Stimulated activated CD4-positive, alpha-beta T cell treated with anti-CD3 and anti-CD28 coated beads, Interleukin-15, amount 100 ng/mL, for 1 hour (primary cell): ENCODE measurements around the gene SMAD4.

Experiments
- DNase-seq, 2 donors: peaks; one replicate each; pipeline ENCODE4 v3.0.0-alpha.2; 2020; ENCODE audit warnings: low read depth in 1 of 2, low spot score in 1 of 2

The SMAD4 gene

GRCh38 chr18:51021226-51021965, 8.6 kb upstream of the SMAD4 start:
- no peak for DNase-seq

DNA sequence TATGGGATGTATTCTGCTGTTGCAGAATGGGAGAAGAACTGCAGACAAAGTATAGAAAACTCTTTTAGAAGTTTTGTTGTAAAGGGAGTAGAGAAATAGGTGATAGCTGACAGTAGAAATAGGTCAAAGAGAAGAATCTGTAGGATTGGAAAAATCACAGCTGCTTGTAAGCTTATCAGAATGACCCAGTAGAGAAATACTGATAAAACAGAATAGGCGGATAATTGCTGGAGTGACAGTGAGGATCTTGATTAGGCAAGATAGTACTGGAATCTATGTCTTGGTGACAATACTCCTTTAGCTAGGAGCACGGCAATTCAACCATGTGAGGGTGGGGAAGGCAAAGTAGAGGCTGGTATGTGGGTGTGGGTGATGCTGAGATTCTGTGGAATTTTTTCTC, 4.5 kb upstream of the SMAD4 start:
- DNase-seq: no peak

GRCh38 chr18:51028201-51028805, 1.7 kb upstream of the SMAD4 start:
- no peak for DNase-seq

GRCh38 chr18:51029378-51029693, 677 bp upstream of the SMAD4 start:
- no peak for DNase-seq

DNA sequence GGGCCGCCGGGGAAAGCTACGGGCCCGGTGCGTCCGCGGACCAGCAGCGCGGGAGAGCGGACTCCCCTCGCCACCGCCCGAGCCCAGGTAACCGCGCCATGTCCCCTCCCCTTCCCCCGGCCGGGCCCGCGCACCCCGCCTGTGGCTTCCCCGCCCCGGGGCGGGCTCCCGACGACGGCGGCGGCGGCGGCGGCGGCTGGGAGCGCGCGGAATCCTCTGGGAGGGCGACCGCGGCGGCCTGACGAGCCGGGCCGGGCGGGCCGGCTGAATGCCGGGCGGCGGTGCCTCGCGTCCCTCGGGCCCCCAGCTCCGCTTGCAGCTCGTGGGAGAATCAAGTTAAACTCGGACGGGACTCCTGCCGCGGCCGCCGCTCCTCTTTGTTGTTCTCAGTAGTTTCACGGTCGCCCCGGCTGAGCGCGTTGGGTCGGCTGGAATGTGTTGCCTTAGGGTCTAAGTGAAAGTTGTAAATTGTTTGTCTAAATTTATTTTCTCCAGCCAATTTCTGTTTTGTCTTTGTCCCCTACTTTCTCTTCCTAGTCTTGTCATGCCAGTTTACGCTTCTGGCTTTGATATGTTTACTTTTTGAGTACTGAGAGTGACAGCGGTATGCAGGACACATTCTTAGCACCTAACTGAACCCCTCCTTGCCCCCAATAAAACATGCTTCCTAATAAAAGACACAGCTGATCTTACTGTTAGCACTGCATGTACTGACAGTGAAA, 685 bp downstream of the SMAD4 start:
- DNase-seq: peak; percentile 46 to 60

DNA sequence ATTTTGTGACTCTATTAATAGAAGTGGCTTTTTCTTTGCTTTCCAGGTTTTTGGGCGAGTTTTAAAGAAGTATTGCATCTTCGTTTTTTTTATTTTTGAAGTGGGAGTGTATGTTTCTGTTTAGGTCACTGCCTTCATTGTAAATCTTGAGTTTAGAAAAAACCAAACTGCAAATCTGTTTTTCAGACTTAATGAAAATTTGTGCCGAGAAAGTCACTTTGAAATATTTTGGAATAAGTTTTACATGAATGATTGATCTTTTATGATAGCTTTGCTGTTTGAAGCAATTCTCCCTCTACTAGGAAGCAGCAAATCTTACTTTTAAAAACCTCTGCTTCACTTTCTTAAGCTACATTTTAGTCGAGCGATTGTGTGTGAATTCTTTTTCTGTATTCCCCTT, 2.2 kb downstream of the SMAD4 start:
- DNase-seq: no peak

- no peak for DNase-seq
These were observed 7.2 kb downstream of the SMAD4 start for GRCh38 chr18:51037230-51037629.

- no peak for DNase-seq
These were observed 8.1 kb downstream of the SMAD4 start for GRCh38 chr18:51038110-51038509.

DNA sequence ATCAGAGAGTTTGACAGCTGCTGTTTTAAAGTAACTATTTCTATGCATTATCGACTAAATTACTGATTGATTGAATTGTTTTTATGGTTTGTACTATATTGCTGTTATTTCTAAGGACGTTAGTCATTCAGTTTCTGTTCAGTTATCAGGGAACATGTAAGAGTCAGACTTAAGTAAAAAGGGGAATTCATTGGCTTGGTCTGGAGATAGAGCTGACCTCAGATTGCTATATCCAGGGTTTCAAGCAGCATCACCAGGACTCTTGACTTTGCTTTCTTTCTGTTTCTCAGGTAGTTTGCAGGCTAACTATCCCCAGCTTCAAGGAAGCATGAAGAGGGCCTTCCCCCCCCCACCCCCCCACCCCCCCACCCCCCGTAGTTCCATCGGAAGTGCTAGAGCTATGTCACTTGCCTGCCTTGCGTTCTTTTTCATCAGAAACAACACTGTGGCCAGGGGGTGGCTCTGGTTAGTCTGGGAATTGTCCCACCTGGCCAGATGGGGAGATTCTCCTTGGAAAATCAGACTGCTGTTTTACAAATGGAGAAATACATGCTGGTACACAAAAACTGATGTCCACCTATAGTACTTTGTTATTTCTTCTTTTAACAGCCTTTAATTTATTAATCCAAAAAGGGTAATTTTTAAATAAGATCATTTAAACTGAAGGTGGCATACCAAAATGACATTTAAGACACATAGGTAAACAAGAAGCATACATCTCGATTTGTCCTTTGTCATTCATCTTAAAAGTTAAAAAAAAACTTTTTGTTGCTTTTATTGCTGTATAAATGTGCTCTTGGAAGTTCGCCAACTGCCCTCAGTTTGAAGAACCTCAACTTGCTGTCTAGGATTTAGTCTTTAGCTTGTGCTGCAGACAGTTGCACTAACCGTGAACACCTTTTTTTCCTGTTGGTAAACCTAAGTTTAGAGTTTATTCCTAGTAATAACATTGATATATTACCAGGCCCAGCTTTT, 9.4 kb downstream of the SMAD4 start:
- no peak for DNase-seq

- DNase-seq: no peak
These were observed 11.8 kb downstream of the SMAD4 start for GRCh38 chr18:51041677-51042352.

GRCh38 chr18:51044928-51045585, 15.0 kb downstream of the SMAD4 start:
- no peak for DNase-seq

DNA sequence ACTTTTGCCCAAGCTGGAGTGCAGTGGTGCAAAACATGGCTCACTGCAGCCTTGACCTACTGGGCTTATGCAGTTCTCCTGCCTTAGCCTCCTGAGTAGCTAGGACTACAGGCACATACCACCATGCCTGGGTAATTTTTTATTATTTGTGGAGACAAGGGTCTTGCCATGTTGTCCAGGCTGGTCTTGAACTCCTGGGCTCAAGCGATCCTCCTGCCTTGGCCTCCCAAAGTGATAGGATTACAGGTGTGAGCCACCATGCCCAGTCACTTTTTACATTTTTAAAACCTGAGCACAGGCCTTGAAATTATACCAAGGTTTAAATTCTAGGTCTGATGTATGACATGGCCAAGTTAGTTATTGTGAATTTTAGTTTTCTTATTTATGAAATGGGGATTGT, 18.2 kb downstream of the SMAD4 start:
- no peak for DNase-seq

- no peak for DNase-seq
These were observed 19.1 kb downstream of the SMAD4 start for GRCh38 chr18:51049137-51049536.

DNA sequence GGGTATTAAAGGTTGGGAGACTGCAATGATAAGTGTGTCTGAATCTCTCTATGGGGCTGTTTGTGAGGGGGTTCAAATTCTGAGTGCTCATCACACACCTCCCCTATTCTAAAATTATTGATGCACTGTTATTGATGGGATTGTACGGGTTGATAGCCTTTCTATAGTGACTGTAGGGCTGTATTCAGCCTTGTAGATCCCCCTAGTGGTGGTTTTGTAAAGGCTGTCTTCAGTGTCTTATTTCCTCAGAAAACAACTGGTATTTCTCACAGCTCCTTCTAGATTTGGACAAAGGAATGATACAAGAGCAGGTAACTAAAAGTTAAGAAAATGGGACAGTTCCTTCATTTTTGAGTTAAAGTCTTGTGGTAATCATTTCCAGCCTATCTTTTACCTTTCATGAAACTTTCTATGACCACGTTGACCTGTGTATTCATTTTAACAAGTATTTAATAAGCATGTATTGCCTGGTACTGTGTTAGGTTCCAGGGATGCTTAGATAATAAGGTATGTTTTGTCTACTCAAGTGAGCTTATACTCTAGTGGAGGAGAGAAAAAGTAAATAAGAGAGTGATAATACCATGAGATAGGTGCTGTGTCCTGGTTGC, 21.2 kb downstream of the SMAD4 start:
- no peak for DNase-seq

DNA sequence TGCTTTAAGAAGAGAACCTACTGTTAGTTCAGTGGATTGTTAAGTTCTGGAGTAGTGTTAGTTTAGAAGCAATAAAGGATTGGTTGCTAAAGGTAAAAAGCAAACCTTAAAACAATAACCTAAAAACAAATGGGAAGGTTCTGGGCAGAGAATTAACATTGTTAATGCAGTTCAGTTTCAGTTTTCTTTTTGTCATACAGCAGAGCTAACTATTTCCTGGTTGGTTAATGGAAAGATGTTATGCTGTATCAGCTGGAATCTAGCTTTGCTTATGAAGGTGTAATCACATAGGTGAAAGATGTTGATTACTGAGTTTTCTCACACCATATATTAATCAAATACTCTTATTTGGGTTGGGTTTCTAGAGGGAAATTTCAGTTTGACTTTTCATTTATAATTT, 23.8 kb downstream of the SMAD4 start:
- no peak for DNase-seq

DNA sequence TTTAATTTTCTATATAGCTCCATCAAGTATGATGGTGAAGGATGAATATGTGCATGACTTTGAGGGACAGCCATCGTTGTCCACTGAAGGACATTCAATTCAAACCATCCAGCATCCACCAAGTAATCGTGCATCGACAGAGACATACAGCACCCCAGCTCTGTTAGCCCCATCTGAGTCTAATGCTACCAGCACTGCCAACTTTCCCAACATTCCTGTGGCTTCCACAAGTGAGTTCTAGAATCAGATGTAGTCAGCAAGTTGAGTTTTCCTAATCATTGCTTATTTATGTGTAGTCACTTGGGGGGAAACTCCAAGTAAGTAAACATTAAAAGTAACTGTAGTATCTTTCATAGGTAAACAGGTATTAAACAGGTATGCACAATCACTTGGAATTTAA, 24.8 kb downstream of the SMAD4 start:
- no peak for DNase-seq

- DNase-seq: no peak
These were observed 30.0 kb downstream of the SMAD4 start for GRCh38 chr18:51059969-51060368.

DNA sequence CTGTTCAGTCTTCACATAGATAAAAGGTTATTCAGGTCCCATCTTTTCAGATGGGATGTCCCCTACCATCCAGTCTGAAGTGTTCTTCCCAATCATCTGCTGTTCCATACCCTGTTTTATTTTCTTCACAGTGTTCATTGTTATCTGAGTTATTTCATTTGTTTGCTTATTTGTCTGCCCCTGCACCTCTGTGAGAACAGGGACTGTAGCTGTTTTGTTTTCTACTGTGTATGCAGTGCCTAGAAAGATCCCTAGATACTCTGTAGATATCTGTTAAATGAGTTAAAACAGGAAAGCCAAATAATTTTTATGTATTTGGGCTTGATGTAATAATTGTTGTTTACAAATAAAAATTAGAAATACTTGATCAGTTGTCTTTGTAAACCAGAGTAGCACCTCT, 34.2 kb downstream of the SMAD4 start:
- no peak for DNase-seq

DNA sequence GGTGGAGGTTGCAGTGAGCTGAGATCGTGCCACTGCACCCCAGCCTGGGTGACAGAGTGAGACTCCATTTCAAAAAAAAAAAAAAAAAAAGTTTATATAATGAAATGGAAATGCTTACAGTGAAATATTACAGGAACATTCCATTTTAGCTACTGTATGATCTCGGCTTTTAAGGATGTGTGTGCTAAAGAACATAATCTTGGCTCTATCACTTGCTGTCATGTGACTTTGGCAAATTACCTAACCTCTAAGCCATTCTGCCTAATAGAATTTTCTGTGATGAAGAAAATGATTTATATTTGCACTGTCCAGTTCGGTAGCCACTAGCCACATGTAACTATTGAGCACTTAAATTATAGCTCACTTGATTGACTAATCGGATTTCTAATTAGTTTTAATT, 36.3 kb downstream of the SMAD4 start:
- no peak for DNase-seq

DNA sequence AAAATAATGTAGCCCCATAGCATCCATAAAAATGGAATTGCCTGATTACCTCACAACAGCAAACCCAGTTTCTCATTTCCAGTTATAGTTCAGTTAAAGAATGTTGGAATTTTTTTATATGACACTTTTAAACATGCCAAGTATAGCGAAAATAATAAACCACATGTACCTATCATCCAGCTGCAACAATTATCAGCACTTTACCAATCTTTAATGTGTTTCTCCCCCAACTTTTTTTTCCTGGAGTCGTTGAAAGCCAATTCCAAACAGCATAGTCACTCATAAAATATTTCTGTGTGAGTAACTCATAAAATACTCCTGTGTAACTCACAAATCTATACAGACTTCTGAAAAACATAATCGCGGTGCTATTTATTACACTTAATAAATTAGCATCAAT, 38.1 kb downstream of the SMAD4 start:
- no peak for DNase-seq
